PFSK-1 (cell line): ENCODE measurements around the gene MINK1.

Experiments
- POLR2AphosphoS5 ChIP-seq: IDR thresholded peaks from 2 replicates; pipeline ENCODE4 v1.6.1; 2012; ENCODE audit warnings: low read depth, mild to moderate bottlenecking, control low read depth, low read length, moderate library complexity
- TF ChIP-seq, protein P1 (sequence below), 2 experiments: IDR thresholded peaks; 2 replicates each; pipeline versions ENCODE4 v1.6.1 to v1.8.0; 2011 to 2012; ENCODE audit warnings: low read depth in 2 of 2, low read length in 2 of 2, control low read depth in 1 of 2, inconsistent platforms in 1 of 2, mild to moderate bottlenecking in 1 of 2, moderate library complexity in 1 of 2; ENCODE audit not compliant: insufficient read depth in 1 of 2

DNA sequence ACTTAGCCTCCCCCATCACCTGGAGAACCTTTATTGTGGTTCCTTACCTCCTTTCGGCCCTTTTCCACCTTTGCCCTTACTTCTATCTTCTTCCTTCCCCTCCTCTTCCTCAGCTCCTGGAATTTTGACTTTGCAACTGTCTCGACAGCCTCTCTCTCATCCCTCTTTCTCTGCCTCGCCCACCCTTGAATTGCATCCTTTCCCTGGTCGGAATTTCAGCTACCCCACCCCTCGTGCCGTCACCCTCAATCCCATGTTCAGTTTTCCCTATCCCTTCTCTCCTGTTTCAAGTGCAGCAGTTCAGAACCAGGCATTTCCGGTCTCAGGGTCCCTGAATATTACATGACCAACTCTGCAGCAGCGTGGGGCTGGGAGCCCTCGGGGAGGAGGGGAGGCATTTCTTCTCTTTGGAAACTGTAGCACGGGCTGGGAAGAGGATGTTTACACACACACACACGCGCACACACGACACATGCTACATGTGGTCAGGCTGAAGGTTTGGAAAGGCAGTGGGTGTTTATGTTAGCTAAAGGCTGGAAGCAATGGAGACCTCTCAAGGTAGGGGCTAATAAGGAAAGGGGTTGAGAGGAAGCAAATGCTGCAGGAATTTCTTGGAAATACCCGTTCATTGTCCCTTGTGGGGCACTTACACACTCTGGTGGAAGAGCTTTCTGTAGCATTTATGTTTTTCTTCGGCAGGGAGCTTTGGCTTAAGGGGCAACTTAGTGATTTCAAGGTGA, 971 bp downstream of the MINK1 start:
- TF ChIP-seq, protein P1, sequence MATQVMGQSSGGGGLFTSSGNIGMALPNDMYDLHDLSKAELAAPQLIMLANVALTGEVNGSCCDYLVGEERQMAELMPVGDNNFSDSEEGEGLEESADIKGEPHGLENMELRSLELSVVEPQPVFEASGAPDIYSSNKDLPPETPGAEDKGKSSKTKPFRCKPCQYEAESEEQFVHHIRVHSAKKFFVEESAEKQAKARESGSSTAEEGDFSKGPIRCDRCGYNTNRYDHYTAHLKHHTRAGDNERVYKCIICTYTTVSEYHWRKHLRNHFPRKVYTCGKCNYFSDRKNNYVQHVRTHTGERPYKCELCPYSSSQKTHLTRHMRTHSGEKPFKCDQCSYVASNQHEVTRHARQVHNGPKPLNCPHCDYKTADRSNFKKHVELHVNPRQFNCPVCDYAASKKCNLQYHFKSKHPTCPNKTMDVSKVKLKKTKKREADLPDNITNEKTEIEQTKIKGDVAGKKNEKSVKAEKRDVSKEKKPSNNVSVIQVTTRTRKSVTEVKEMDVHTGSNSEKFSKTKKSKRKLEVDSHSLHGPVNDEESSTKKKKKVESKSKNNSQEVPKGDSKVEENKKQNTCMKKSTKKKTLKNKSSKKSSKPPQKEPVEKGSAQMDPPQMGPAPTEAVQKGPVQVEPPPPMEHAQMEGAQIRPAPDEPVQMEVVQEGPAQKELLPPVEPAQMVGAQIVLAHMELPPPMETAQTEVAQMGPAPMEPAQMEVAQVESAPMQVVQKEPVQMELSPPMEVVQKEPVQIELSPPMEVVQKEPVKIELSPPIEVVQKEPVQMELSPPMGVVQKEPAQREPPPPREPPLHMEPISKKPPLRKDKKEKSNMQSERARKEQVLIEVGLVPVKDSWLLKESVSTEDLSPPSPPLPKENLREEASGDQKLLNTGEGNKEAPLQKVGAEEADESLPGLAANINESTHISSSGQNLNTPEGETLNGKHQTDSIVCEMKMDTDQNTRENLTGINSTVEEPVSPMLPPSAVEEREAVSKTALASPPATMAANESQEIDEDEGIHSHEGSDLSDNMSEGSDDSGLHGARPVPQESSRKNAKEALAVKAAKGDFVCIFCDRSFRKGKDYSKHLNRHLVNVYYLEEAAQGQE (IDR thresholded peaks at IDR 0.05; ENCODE audit: insufficient read depth in 1 of 2, low read depth in 2 of 2, low read length in 2 of 2): no peak
- no peak for TF ChIP-seq POLR2AphosphoS5
